SK-N-SH (cell line): ENCODE results near the gene CACNB3. TPM values are rescaled to one million over a fixed set of nuclear protein-coding genes. Genes with fewer than 3 reads are reported as not detected.

Source experiments
- CTCF ChIA-PET: fragments of 300-600, 350-600 bp; formaldehyde crosslinking; extraction: SDS; loops from one replicate; lab custom pipeline; 2021; lab: Yijun Ruan, JAX
- POLR2A ChIA-PET: fragments of 350-600 bp; sonication (Branson Sonifier 250); formaldehyde crosslinking; extraction: SDS; loops from one replicate; lab custom pipeline; 2020; ENCODE audit warnings: antibody characterized with exemption, inconsistent platforms; lab: Yijun Ruan, JAX
- DNase-seq: peaks from one replicate; pipeline ENCODE4 v3.0.0; 2012
- H2AFZ ChIP-seq: fragments of 200-600 bp; sonication (generic); 2 replicates; pipeline ENCODE4 v1.8.1; 2016; ENCODE audit warnings: antibody characterized with exemption, mild to moderate bottlenecking, low read depth
- H3F3A ChIP-seq: fragments of 200-600 bp; sonication (generic); replicated peaks from 2 replicates; pipeline ENCODE3; 2016; ENCODE audit warnings: antibody characterized with exemption, mild to moderate bottlenecking; ENCODE audit not compliant: insufficient read depth
- H3K27ac ChIP-seq, 2 experiments: fragments of 200-500 bp in 1 of 2; fragments of 200-600 bp in 1 of 2; sonication (Bioruptor generic) in 1 of 2; sonication (generic), shearing (Covaris generic) in 1 of 2; 2 replicates each; pipeline versions ENCODE4 v1.5.1 to v1.6.1; 2014 to 2016; ENCODE audit warnings: low read depth in 2 of 2, inconsistent platforms in 1 of 2, low read length in 1 of 2, mild to moderate bottlenecking in 1 of 2, mixed read lengths in 1 of 2
- H3K27me3 ChIP-seq: fragments of 200-600 bp; sonication (generic), shearing (Covaris generic); 2 replicates; pipeline ENCODE4 v1.6.1; 2016; ENCODE audit warnings: mixed run types; ENCODE audit not compliant: insufficient read depth
- H3K36me3 ChIP-seq, 2 experiments: fragments of 200-500 bp in 1 of 2; fragments of 200-600 bp in 1 of 2; sonication (Bioruptor generic) in 1 of 2; sonication (generic) in 1 of 2; replicated peaks in 1 of 2; 2 replicates each; pipeline versions ENCODE3 to v1.5.1; 2014 to 2016; ENCODE audit warnings: low read length in 1 of 2, mild to moderate bottlenecking in 1 of 2; ENCODE audit not compliant: insufficient read depth in 2 of 2, control insufficient read depth in 1 of 2
- H3K4me1 ChIP-seq, 2 experiments: fragments of 200-500 bp in 1 of 2; fragments of 200-600 bp in 1 of 2; sonication (Bioruptor generic) in 1 of 2; sonication (generic), shearing (Covaris generic) in 1 of 2; 2 replicates each; pipeline versions ENCODE4 v1.5.1 to v1.6.1; 2014 to 2016; ENCODE audit warnings: low read depth in 1 of 2, low read length in 1 of 2, mixed run types in 1 of 2; ENCODE audit not compliant: insufficient read depth in 2 of 2, control insufficient read depth in 1 of 2
- H3K4me2 ChIP-seq: fragments of 200-600 bp; sonication (generic), shearing (Covaris generic); 2 replicates; pipeline ENCODE4 v1.6.1; 2017; ENCODE audit warnings: mixed run types
- H3K4me3 ChIP-seq, 2 experiments: fragments of 200-500 bp in 1 of 2; fragments of 200-600 bp in 1 of 2; sonication (Bioruptor generic) in 1 of 2; sonication (generic), shearing (Covaris generic) in 1 of 2; 2 replicates each; pipeline versions ENCODE4 v1.5.1 to v1.8.1; 2014 to 2016; ENCODE audit warnings: low read depth in 2 of 2, inconsistent platforms in 1 of 2, low read length in 1 of 2, mild to moderate bottlenecking in 1 of 2, mixed read lengths in 1 of 2, moderate library complexity in 1 of 2
- H3K79me2 ChIP-seq: fragments of 200-600 bp; sonication (generic); 2 replicates; pipeline ENCODE4 v1.8.1; 2017; ENCODE audit warnings: mild to moderate bottlenecking; ENCODE audit not compliant: insufficient read depth
- H3K9ac ChIP-seq: fragments of 200-600 bp; sonication (generic); 2 replicates; pipeline ENCODE4 v1.6.1; 2017; ENCODE audit warnings: mixed run types
- H3K9me2 ChIP-seq: fragments of 200-600 bp; sonication (generic); 2 replicates; pipeline ENCODE4 v1.6.1; 2017; ENCODE audit warnings: mixed run types
- H3K9me3 ChIP-seq: fragments of 200-600 bp; sonication (generic); 2 replicates; pipeline ENCODE4 v1.6.1; 2017; ENCODE audit warnings: mixed run types, mild to moderate bottlenecking, moderate library complexity
- H4K20me1 ChIP-seq: fragments of 200-600 bp; sonication (generic); 2 replicates; pipeline ENCODE4 v1.6.1; 2017; ENCODE audit warnings: mild to moderate bottlenecking, mixed run types; ENCODE audit not compliant: insufficient read depth
- CHD2 ChIP-seq: fragments of 150-350 bp; IDR thresholded peaks from 2 replicates; pipeline ENCODE4 v1.6.1; 2018; ENCODE audit warnings: low read length; ENCODE audit not compliant: partially characterized antibody
- ELF1 ChIP-seq: IDR thresholded peaks from 2 replicates; pipeline ENCODE4 v1.4.0; 2012
- GATA2 ChIP-seq: sonication (generic); formaldehyde crosslinking; IDR thresholded peaks from 2 replicates; pipeline ENCODE4 v1.5.0; 2020; ENCODE audit warnings: mild to moderate bottlenecking, missing genetic modification reagents
- IRF3 ChIP-seq: fragments of 150-350 bp; IDR thresholded peaks from 2 replicates; pipeline ENCODE4 v1.6.1; 2016; ENCODE audit warnings: mild to moderate bottlenecking, low read depth, low read length
- MAX ChIP-seq: IDR thresholded peaks from 2 replicates; pipeline ENCODE4 v1.4.0; 2012; ENCODE audit warnings: low read depth
- MXI1 ChIP-seq: IDR thresholded peaks from 2 replicates; pipeline ENCODE4 v1.6.1; 2012; ENCODE audit warnings: mild to moderate bottlenecking, low read depth, low read length, improper control_type of control experiment
- NFIC ChIP-seq: IDR thresholded peaks from 2 replicates; pipeline ENCODE4 v1.4.0; 2012; ENCODE audit warnings: borderline replicate concordance
- PBX3 ChIP-seq: IDR thresholded peaks from 2 replicates; pipeline ENCODE4; 2012
- REST ChIP-seq: IDR thresholded peaks from 2 replicates; pipeline ENCODE4 v1.6.1; 2012; ENCODE audit warnings: mild to moderate bottlenecking, low read depth, low read length, moderate library complexity
- RFX5 ChIP-seq: IDR thresholded peaks from 2 replicates; pipeline ENCODE4 v1.6.1; 2012; ENCODE audit warnings: mild to moderate bottlenecking, improper control_type of control experiment, low read length
- RXRA ChIP-seq: IDR thresholded peaks from 2 replicates; pipeline ENCODE4 v1.4.0; 2012; ENCODE audit warnings: low read depth, mild to moderate bottlenecking, borderline replicate concordance
- SIN3A ChIP-seq: IDR thresholded peaks from 2 replicates; pipeline ENCODE4 v1.6.1; 2012; ENCODE audit warnings: low read depth, mild to moderate bottlenecking, low read length, moderate library complexity, borderline replicate concordance
- TAF1 ChIP-seq: IDR thresholded peaks from 2 replicates; pipeline ENCODE4 v1.6.1; 2012; ENCODE audit warnings: low read depth, mild to moderate bottlenecking, low read length, moderate library complexity, borderline replicate concordance
- YY1 ChIP-seq: IDR thresholded peaks from 2 replicates; pipeline ENCODE4 v1.4.0; 2012; ENCODE audit warnings: low read depth, mild to moderate bottlenecking
- ZBTB33 ChIP-seq: IDR thresholded peaks from 2 replicates; pipeline ENCODE4 v1.4.0; 2012; ENCODE audit warnings: low read depth, borderline replicate concordance
- WGBS: methylation state at CpG from one replicate; pipeline ENCODE4 v1.1.6; 2017; ENCODE audit warnings: low lambda C conversion rate; 5-methylcytosine and 5-hydroxymethylcytosine counted together
- polyA plus RNA-seq, 3 experiments: library from polyadenylated mRNA; depleted of rRNA; stranded (reverse); fragments of >200 nt; gene quantifications; 2 replicates each; pipeline ENCODE4 v1.2.3, GENCODE V29; 2012

The CACNB3 gene
- polyA plus RNA-seq, 1 of the 3 experiments (the other 2 are of a cell fraction): 34.6 TPM

GRCh38 chr12:48831257-48831656 is 13.0 kb downstream of the CACNB3 start:
- POLR2A ChIA-PET: no interaction called here
- Histone ChIP-seq H3K27ac (no peak overlapping the region), H3K9me3 (no peaks in the 10 kb centered on the region), H3F3A (peaks cover 7% of the 10 kb centered on the region), H2AFZ (no peak overlapping the region), H3K4me3 (no peak overlapping the region), H4K20me1 (peaks cover 9% of the 10 kb centered on the region; the same call in 1 of the 2 replicates), H3K4me2 (no peak overlapping the region), H3K27me3 (no peaks in the 10 kb centered on the region), H3K79me2 (no peaks in the 10 kb centered on the region), H3K4me1 (no peaks in the 10 kb centered on the region), H3K9me2 (no peaks in the 10 kb centered on the region), H3K9ac (no peak overlapping the region), H3K36me3 (peaks cover 31 to 80% of the 10 kb centered on the region in 2 experiments)
- DNase-seq: no peak
- no peak for TF ChIP-seq GATA2
- no peak for TF ChIP-seq RXRA
- TF ChIP-seq MXI1: no peak
- TF ChIP-seq MAX: no peak
- no peak for TF ChIP-seq REST
- TF ChIP-seq RFX5: no peak
- no peak for TF ChIP-seq TAF1
- no peak for TF ChIP-seq ZBTB33
- no peak for TF ChIP-seq PBX3
- TF ChIP-seq CHD2: no peak
- TF ChIP-seq SIN3A: no peak
- TF ChIP-seq IRF3: no peak
- TF ChIP-seq YY1: no peak
- no peak for TF ChIP-seq NFIC
- no peak for TF ChIP-seq ELF1
- CTCF ChIA-PET: interaction anchor here (1.0 to 3.2 kb wide), 5 partner anchors 12 to 60 kb away, joined by 3 to 16 read pairs (median 4); no protein-coding TSS in a partner anchor
- 95% methylated on average over 6 of the region's 6 CpGs for WGBS
